Tibial artery (tissue), 4 donors: ENCODE measurements around the gene CBS.
"Not testable (repeated sequence)": the region's sequence is repeated elsewhere in the genome, so short reads cannot be mapped to it uniquely, and the experiment has no call there.

Source experiments
- DNase-seq, 2 donors: peaks; one replicate each; pipeline ENCODE4 v3.0.0-alpha.2; 2019
- H3K27ac ChIP-seq, 2 donors: fragments of 200-600 bp; sonication (generic) in 1 of 2; 1 replicate in 1 of 2; 2 replicates in 1 of 2; pipeline ENCODE4 v1.5.1; 2018 to 2019; ENCODE audit warnings: mild to moderate bottlenecking in 1 of 2
- H3K27me3 ChIP-seq, 2 donors: fragments of 200-600 bp; sonication (generic) in 1 of 2; one replicate each; pipeline versions ENCODE4 v1.5.1 to v1.6.0; 2016 to 2019
- H3K36me3 ChIP-seq, 3 donors: fragments of 200-600 bp; sonication (generic) in 2 of 3; one replicate each; pipeline ENCODE4 v1.5.1; 2016 to 2019; ENCODE audit warnings: mild to moderate bottlenecking in 2 of 3
- H3K4me1 ChIP-seq, 4 donors: fragments of 200-600 bp; sonication (generic) in 2 of 4; 1 replicate in 3 of 4; 2 replicates in 1 of 4; pipeline ENCODE4 v1.5.1; 2016 to 2019
- H3K4me3 ChIP-seq, 2 donors: fragments of 200-600 bp; sonication (generic) in 1 of 2; 1 replicate in 1 of 2; 2 replicates in 1 of 2; pipeline ENCODE4 v1.5.1; 2018 to 2019; ENCODE audit warnings: mild to moderate bottlenecking in 2 of 2
- H3K9me3 ChIP-seq, 3 donors: fragments of 200-600 bp; sonication (generic) in 1 of 3; one replicate each; pipeline ENCODE4 v1.5.1; 2016 to 2019
- intact Hi-C: fragments of 100-400 bp; cut with DNase I; formaldehyde crosslinking; loops from one replicate; pipeline ENCODE4 v1.15.0; 2023; ENCODE audit warnings: low total_unique reads
- TF ChIP-seq, protein P1 (sequence below), 2 experiments: fragments of 200-600 bp in 1 of 2; fragments of 450-650 bp in 1 of 2; IDR thresholded peaks; one replicate each; pipeline ENCODE4 v1.5.1; 2017 to 2019; ENCODE audit warnings: antibody characterized with exemption in 2 of 2, mild to moderate bottlenecking in 1 of 2, moderate library complexity in 1 of 2

Gene CBS

DNA sequence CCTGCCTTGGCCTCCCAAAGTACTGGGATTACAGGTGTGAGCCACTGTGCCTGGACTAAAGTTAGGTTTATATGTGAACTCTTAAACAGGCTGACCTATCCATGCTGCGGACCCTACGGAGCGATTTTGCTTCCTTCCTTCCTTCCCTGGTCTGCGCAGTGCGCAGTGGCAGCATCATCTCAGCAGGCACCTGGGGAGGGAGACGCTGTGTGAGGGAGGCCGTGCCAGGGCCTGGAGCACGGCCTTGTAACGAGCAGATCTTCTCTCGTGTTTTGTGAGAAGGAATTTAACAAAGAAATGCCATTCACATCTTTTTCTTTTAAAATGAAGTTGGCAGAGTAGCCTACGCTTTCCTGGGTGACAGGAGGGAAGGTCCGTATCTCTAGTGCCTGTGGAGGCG, 55.5 kb downstream of the CBS start:
- no peaks in the 10 kb centered on the region for H3K9me3 ChIP-seq
- TF ChIP-seq, protein P1, sequence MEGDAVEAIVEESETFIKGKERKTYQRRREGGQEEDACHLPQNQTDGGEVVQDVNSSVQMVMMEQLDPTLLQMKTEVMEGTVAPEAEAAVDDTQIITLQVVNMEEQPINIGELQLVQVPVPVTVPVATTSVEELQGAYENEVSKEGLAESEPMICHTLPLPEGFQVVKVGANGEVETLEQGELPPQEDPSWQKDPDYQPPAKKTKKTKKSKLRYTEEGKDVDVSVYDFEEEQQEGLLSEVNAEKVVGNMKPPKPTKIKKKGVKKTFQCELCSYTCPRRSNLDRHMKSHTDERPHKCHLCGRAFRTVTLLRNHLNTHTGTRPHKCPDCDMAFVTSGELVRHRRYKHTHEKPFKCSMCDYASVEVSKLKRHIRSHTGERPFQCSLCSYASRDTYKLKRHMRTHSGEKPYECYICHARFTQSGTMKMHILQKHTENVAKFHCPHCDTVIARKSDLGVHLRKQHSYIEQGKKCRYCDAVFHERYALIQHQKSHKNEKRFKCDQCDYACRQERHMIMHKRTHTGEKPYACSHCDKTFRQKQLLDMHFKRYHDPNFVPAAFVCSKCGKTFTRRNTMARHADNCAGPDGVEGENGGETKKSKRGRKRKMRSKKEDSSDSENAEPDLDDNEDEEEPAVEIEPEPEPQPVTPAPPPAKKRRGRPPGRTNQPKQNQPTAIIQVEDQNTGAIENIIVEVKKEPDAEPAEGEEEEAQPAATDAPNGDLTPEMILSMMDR (IDR thresholded peaks at IDR 0.05) = no peak
- H3K36me3 ChIP-seq = peaks cover 34 to 82% (median 64%) of the 10 kb centered on the region in 3 donors
- H3K4me3 ChIP-seq = no peak overlapping the region
- H3K27ac ChIP-seq = no peak overlapping the region
- H3K4me1 ChIP-seq = no peaks in the 10 kb centered on the region
- DNase-seq = no peak
- H3K27me3 ChIP-seq = no peaks in the 10 kb centered on the region
- intact Hi-C loops = no loop called here

GRCh38 chr21:43018519-43018918, 57.1 kb downstream of the CBS start:
- intact Hi-C loops = no loop called here
- TF ChIP-seq, protein P1 (IDR thresholded peaks at IDR 0.05) = no peak
- no peaks in the 10 kb centered on the region for H3K9me3 ChIP-seq

DNA sequence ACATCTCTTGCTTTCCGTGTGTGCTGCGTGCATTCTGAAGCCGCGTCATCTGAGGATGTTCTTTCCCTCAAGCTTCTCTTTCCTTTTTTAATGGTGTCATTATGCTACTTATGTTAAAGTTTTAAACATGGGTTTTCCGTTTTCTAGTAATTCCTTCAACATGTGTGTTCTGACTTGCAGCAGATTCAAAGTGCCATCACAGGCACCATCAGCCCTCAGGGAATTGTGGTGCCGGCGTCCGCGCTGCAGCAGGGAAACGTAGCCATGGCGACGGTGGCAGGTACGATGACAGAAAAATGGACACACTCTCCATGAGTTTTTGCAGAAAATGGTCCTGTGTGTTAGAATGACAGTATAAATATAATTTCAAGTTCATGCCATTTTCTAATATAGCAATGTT, 58.9 kb downstream of the CBS start:
- Histone ChIP-seq H3K9me3 (no peaks in the 10 kb centered on the region), H3K4me3 (no peak overlapping the region), H3K4me1 (no peaks in the 10 kb centered on the region), H3K27ac (no peak overlapping the region), H3K36me3 (peaks cover 53 to 72% (median 68%) of the 10 kb centered on the region in 3 donors), H3K27me3 (no peaks in the 10 kb centered on the region)
- intact Hi-C loops = no loop called here
- DNase-seq = no peak
- TF ChIP-seq, protein P1 (IDR thresholded peaks at IDR 0.05) = no peak

More at GRCh38 chr21:43018519-43018918, 57.1 kb downstream of the CBS start:
- no peak for DNase-seq
- H3K36me3 ChIP-seq = peaks cover 36 to 73% (median 58%) of the 10 kb centered on the region in 3 donors
- H3K4me1 ChIP-seq = no peaks in the 10 kb centered on the region
- no peaks in the 10 kb centered on the region for H3K27me3 ChIP-seq
- no peak overlapping the region for H3K27ac ChIP-seq
- no peak overlapping the region for H3K4me3 ChIP-seq

DNA sequence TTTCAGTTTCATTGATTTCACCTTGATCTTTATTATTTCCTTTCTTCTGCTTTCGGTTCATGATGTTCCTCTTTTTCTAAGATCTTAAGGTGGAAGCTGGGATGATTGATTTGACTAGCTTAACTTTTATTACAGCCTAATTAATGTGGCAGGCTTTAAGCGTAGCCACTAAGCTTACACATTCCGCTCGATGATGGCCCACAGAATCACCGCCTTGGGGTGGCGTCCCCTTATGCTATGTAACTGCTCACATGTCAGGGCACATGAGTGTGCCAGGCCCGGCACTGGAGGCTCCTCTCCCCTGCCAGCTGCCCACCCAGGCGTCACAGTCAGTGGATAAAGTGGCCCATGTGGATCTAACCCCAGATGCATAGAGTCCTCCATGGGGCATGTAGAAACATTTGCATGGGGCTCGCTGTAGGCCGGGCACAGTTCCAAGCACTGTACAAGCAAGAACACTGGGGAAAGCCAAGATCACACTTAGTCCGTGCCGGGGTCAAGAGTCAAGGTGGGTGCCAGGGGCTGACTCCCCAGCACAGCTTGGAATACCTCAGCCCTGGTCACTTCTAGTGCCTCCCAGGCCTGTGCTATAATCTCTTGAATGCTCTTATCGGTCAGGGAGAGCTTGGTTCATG, 59.6 kb downstream of the CBS start:
- H3K27ac ChIP-seq = no peak overlapping the region
- no peak overlapping the region for H3K4me3 ChIP-seq
- TF ChIP-seq, protein P1 (IDR thresholded peaks at IDR 0.05) = no peak
- no peaks in the 10 kb centered on the region for H3K27me3 ChIP-seq
- no peak for DNase-seq
- no peaks in the 10 kb centered on the region for H3K4me1 ChIP-seq
- no peaks in the 10 kb centered on the region for H3K9me3 ChIP-seq
- H3K36me3 ChIP-seq = peaks cover 46 to 72% (median 68%) of the 10 kb centered on the region in 3 donors
- intact Hi-C loops = no loop called here

DNA sequence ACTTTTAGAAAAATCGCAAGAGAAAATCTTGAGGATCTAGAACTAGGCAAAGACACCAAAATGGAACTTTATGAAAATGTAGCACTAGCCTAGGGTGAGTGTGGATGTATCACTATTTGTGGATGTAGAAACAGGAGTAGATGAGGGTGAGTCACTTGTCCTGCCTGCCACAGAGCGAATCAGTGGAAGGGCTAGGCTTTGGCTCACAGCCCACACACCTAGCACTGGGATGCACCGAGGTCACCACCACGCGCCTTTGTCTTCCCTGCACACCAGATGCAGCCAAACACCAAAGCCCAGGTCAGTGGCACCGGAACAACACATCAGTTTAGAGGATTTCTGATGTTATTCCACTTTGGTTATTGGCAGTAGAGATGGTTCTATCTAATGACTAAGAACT, 63.0 kb downstream of the CBS start:
- Histone ChIP-seq H3K4me3 (no peak overlapping the region), H3K4me1 (no peaks in the 10 kb centered on the region), H3K27me3 (no peaks in the 10 kb centered on the region), H3K27ac (no peak overlapping the region), H3K36me3 (peaks cover 48 to 77% (median 72%) of the 10 kb centered on the region in 3 donors), H3K9me3 (no peaks in the 10 kb centered on the region)
- DNase-seq = no peak
- TF ChIP-seq, protein P1 (IDR thresholded peaks at IDR 0.05) = no peak
- intact Hi-C loops = no loop called here

DNA sequence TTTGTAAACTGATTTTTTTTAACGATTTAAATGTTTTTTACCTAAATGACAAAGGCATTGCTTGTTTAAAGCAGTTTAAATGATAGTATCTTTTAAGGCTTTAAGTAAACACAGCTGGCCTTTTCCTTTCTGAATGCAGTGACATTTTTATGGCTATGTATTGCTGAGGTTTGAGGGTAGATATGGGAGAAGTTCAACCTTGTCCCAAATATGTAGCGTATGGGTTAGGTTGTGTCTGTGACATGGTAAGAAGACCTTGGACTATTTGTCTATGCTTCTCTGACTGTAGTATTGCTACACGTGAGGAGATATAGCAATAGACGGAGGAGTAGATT, 68.8 kb downstream of the CBS start:
- Histone ChIP-seq H3K27ac (no peak overlapping the region), H3K27me3 (no peaks in the 10 kb centered on the region), H3K4me1 (no peaks in the 10 kb centered on the region), H3K4me3 (no peak overlapping the region), H3K9me3 (no peaks in the 10 kb centered on the region), H3K36me3 (peaks cover 23 to 56% (median 48%) of the 10 kb centered on the region in 3 donors)
- TF ChIP-seq, protein P1 (IDR thresholded peaks at IDR 0.05) = no peak
- intact Hi-C loops = no loop called here
- no peak for DNase-seq

- not testable (repeated sequence) for DNase-seq
Observed at GRCh38 chr21:43006051-43006873, 69.4 kb downstream of the CBS start.

More at GRCh38 chr21:43006051-43006873, 69.4 kb downstream of the CBS start:
- H3K27me3 ChIP-seq, H3K9me3 ChIP-seq, H3K27ac ChIP-seq, intact Hi-C loops, H3K4me1 ChIP-seq, H3K4me3 ChIP-seq: not testable (repeated sequence)
- H3K36me3 ChIP-seq = peaks cover 21 to 50% (median 42%) of the 10 kb centered on the region in 3 donors
